Neural progenitor cell (in vitro differentiated cells): Measurements from ENCODE around the gene SLC17A9. TPM values are rescaled to one million over a fixed set of nuclear protein-coding genes. Genes with fewer than 3 reads are reported as not detected.

Experiments
- DNase-seq: peaks from one replicate; pipeline ENCODE4 v3.0.0-alpha.2; 2016; ENCODE audit warnings: low spot score
- H2AFZ ChIP-seq: fragments of 200-600 bp; sonication (generic); replicated peaks from 2 replicates; pipeline ENCODE4 v1.6.1; 2016; ENCODE audit warnings: antibody characterized with exemption
- H3F3A ChIP-seq: fragments of 200-600 bp; sonication (generic); 2 replicates; pipeline ENCODE4 v1.6.1; 2016; ENCODE audit warnings: antibody characterized with exemption, low read depth
- H3K27ac ChIP-seq: fragments of 200-600 bp; sonication (generic); 2 replicates; pipeline ENCODE4 v1.5.1; 2016; ENCODE audit warnings: mild to moderate bottlenecking
- H3K27me3 ChIP-seq: fragments of 200-600 bp; sonication (generic); 2 replicates; pipeline ENCODE4 v1.6.1; 2016; ENCODE audit warnings: mild to moderate bottlenecking, moderate library complexity
- H3K36me3 ChIP-seq: fragments of 200-600 bp; sonication (generic); 2 replicates; pipeline ENCODE4 v1.5.1; 2016
- H3K4me1 ChIP-seq: fragments of 200-600 bp; sonication (generic); 2 replicates; pipeline ENCODE4 v1.6.1; 2016; ENCODE audit warnings: mixed run types
- H3K4me2 ChIP-seq: fragments of 200-600 bp; sonication (generic); 2 replicates; pipeline ENCODE4 v1.6.1; 2016
- H3K4me3 ChIP-seq: fragments of 200-600 bp; sonication (generic); 2 replicates; pipeline ENCODE4 v1.5.1; 2016
- H3K79me2 ChIP-seq: fragments of 200-600 bp; sonication (generic); 2 replicates; pipeline ENCODE4 v1.6.1; 2016; ENCODE audit warnings: low read depth
- H3K9ac ChIP-seq: fragments of 200-600 bp; sonication (generic); 2 replicates; pipeline ENCODE4 v1.6.1; 2016
- H3K9me3 ChIP-seq: fragments of 200-600 bp; sonication (generic); 2 replicates; pipeline ENCODE4 v1.5.1; 2016; ENCODE audit warnings: low read depth
- H4K20me1 ChIP-seq: fragments of 200-600 bp; sonication (generic); 2 replicates; pipeline ENCODE4 v1.6.1; 2016; ENCODE audit warnings: low read depth
- H3K27ac Mint-ChIP-seq: 3 replicates; pipeline ENCODE4 v1.8.0; 2021; ENCODE audit warnings: mixed read lengths
- H3K27me3 Mint-ChIP-seq: 2 replicates; pipeline ENCODE4 v1.8.0; 2022; ENCODE audit warnings: low read depth, mild to moderate bottlenecking, inconsistent platforms, moderate library complexity, mixed read lengths; ENCODE audit not compliant: insufficient read depth
- H3K36me3 Mint-ChIP-seq: 3 replicates; pipeline ENCODE4 v1.8.0; 2021; ENCODE audit warnings: mixed read lengths
- H3K4me1 Mint-ChIP-seq: 3 replicates; pipeline ENCODE4 v1.8.0; 2021; ENCODE audit warnings: mixed read lengths
- H3K4me3 Mint-ChIP-seq: 3 replicates; pipeline ENCODE4 v1.8.0; 2021; ENCODE audit warnings: mild to moderate bottlenecking, moderate library complexity, mixed read lengths
- H3K9me3 Mint-ChIP-seq: 3 replicates; pipeline ENCODE4 v1.8.0; 2020; ENCODE audit warnings: mixed read lengths
- EZH2 ChIP-seq: fragments of 200-600 bp; sonication (generic); IDR thresholded peaks from 2 replicates; pipeline ENCODE4 v1.6.1; 2017; ENCODE audit warnings: antibody characterized with exemption, mild to moderate bottlenecking, moderate library complexity
- EZH2phosphoT487 ChIP-seq: fragments of 200-600 bp; sonication (generic); IDR thresholded peaks from 2 replicates; pipeline ENCODE4 v1.6.1; 2017; ENCODE audit warnings: antibody characterized with exemption
- total RNA-seq: library from RNA; depleted of rRNA; stranded (reverse); fragments of >200 nt; gene quantifications from 2 replicates; pipeline ENCODE4 v1.2.3, GENCODE V29; 2015; ENCODE audit warnings: low replicate concordance
- TF ChIP-seq, protein P1 (sequence below): fragments of 200-600 bp; sonication (generic); IDR thresholded peaks from 2 replicates; pipeline ENCODE4 v1.5.1; 2017; ENCODE audit warnings: antibody characterized with exemption, mild to moderate bottlenecking

Gene SLC17A9
- total RNA-seq, 1 donor from 2014 or later, result 0.17 TPM

DNA sequence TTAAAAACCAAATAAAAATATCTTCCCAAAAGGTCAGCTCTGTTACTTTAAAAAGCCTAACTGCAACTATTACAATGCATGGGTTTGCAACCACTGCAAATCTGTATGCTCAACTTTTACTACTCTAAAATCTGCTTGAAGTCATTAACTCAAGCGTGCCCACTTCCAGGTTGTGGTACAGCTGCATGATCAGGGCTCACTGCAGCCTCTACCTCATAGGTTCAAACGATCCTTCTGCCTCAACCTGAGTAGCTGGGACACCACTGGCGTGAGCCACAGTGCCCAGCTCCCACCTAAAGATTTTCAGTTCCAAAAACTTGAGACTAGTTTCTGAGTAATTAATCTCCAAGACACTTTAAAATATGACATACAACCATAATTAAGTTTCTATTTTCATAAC, 34.4 kb upstream of the SLC17A9 start:
- peaks cover 75% of the 10 kb centered on the region for H3K4me1 Mint-ChIP-seq
- Histone ChIP-seq H3K27ac (no peak overlapping the region), H3K4me2 (peak overlapping the region; percentile 43), H3K9me3 (no peaks in the 10 kb centered on the region), H3K4me1 (peaks cover 69% of the 10 kb centered on the region), H3K9ac (no peak overlapping the region), H4K20me1 (peaks cover 100% of the 10 kb centered on the region), H3F3A (peaks cover 48% of the 10 kb centered on the region), H3K36me3 (no peaks in the 10 kb centered on the region), H3K79me2 (peaks cover 100% of the 10 kb centered on the region), H3K4me3 (no peak overlapping the region), H2AFZ (no peak overlapping the region), H3K27me3 (no peaks in the 10 kb centered on the region)
- H3K9me3 Mint-ChIP-seq, result no peaks in the 10 kb centered on the region
- H3K27ac Mint-ChIP-seq, result no peak overlapping the region
- no peak for DNase-seq
- no peak for TF ChIP-seq EZH2phosphoT487
- TF ChIP-seq EZH2, result no peak
- TF ChIP-seq, protein P1, sequence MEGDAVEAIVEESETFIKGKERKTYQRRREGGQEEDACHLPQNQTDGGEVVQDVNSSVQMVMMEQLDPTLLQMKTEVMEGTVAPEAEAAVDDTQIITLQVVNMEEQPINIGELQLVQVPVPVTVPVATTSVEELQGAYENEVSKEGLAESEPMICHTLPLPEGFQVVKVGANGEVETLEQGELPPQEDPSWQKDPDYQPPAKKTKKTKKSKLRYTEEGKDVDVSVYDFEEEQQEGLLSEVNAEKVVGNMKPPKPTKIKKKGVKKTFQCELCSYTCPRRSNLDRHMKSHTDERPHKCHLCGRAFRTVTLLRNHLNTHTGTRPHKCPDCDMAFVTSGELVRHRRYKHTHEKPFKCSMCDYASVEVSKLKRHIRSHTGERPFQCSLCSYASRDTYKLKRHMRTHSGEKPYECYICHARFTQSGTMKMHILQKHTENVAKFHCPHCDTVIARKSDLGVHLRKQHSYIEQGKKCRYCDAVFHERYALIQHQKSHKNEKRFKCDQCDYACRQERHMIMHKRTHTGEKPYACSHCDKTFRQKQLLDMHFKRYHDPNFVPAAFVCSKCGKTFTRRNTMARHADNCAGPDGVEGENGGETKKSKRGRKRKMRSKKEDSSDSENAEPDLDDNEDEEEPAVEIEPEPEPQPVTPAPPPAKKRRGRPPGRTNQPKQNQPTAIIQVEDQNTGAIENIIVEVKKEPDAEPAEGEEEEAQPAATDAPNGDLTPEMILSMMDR, result no peak
- no peak overlapping the region for H3K4me3 Mint-ChIP-seq
- H3K36me3 Mint-ChIP-seq, result no peaks in the 10 kb centered on the region
- peaks cover 2% of the 10 kb centered on the region for H3K27me3 Mint-ChIP-seq

DNA sequence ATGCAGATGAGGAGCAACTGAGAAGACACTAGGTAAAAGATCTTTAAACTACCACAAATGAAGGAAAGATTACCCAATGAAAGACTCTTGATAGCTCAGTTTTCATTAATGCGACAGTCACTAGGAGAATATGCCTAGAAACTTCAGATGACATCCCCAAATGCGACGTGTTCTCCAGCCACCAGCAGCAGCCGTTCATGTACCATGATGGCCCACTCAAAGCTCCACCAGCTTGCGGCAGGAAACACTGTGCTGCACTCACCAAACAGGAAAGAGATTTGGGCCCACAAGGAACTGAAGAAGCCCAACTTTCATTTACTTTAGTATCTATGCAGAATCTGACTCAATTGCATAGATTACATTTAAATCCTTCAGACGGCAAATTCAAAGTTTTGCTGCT, 33.7 kb upstream of the SLC17A9 start:
- H3K4me3 ChIP-seq, result no peak overlapping the region
- no peak overlapping the region for H3K4me3 Mint-ChIP-seq
- peaks cover 70% of the 10 kb centered on the region for H3K4me1 ChIP-seq

DNA sequence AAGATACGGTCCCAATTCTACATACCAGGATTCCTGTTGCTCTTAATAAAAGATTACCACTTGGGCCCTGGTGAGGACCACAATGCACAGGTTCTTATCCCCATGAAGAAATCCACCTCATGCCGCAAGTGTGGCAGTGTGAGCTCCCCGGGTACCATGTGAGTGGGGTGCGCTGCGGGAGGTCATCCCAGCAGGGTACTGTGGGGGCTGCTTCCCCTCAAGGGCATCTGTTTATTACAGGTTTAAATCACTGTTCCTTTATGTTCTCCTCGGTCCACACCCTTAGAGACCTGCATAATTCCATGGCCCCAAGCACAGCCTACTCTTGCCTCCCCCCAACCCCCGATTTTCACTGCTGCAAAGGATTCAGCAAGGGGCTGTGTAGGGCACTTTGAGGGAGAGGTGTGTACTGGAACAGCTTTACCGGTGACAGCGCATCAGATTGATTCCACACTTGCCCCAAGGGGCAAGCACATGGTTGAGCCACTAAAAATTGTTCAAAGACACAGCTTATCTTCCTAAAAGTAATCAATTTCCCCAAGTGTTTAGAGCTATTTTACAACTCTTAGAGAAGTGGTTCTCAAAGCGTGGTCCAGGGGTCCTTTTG, 32.4 kb upstream of the SLC17A9 start:
- peaks cover 2% of the 10 kb centered on the region for H3K27me3 Mint-ChIP-seq
- Histone ChIP-seq H4K20me1 (peaks cover 100% of the 10 kb centered on the region), H3K4me1 (peaks cover 76% of the 10 kb centered on the region), H3K4me3 (no peak overlapping the region), H2AFZ (no peak overlapping the region), H3K4me2 (peak overlapping the region; percentile 23), H3K9me3 (no peaks in the 10 kb centered on the region), H3K27me3 (no peaks in the 10 kb centered on the region), H3K79me2 (peaks cover 100% of the 10 kb centered on the region), H3F3A (peaks cover 48% of the 10 kb centered on the region), H3K9ac (no peak overlapping the region), H3K27ac (no peak overlapping the region), H3K36me3 (no peaks in the 10 kb centered on the region)
- no peak for DNase-seq
- H3K36me3 Mint-ChIP-seq, result no peaks in the 10 kb centered on the region
- TF ChIP-seq, protein P1, result no peak
- TF ChIP-seq EZH2 (no peak), EZH2phosphoT487 (no peak)
- H3K4me1 Mint-ChIP-seq, result peaks cover 77% of the 10 kb centered on the region
- no peak overlapping the region for H3K27ac Mint-ChIP-seq
- H3K9me3 Mint-ChIP-seq, result no peaks in the 10 kb centered on the region
- peak overlapping the region; percentile 55 for H3K4me3 Mint-ChIP-seq

More for the DNA sequence above, 33.7 kb upstream of the SLC17A9 start:
- Histone ChIP-seq H3K4me2 (no peak overlapping the region), H3F3A (peaks cover 48% of the 10 kb centered on the region), H3K9ac (no peak overlapping the region), H3K79me2 (peaks cover 100% of the 10 kb centered on the region), H3K9me3 (no peaks in the 10 kb centered on the region), H3K27ac (no peak overlapping the region), H3K36me3 (no peaks in the 10 kb centered on the region), H2AFZ (no peak overlapping the region), H4K20me1 (peaks cover 100% of the 10 kb centered on the region), H3K27me3 (no peaks in the 10 kb centered on the region)
- Mint-ChIP-seq H3K9me3 (no peaks in the 10 kb centered on the region), H3K36me3 (no peaks in the 10 kb centered on the region), H3K4me1 (peaks cover 76% of the 10 kb centered on the region), H3K27ac (no peak overlapping the region), H3K27me3 (peaks cover 2% of the 10 kb centered on the region)
- no peak for DNase-seq
- TF ChIP-seq, protein P1, result no peak
- TF ChIP-seq EZH2phosphoT487, result no peak
